ENCODE measurements around the gene EXOC3.
"Not testable (repeated sequence)": the region's sequence is repeated elsewhere in the genome, so short reads cannot be mapped to it uniquely, and the experiment has no call there.

Gene EXOC3

GRCh38 chr5:485113-485945, 42.4 kb downstream of the EXOC3 start:
- no peak for TF ChIP-seq CTCF (IDR thresholded peaks at IDR 0.05; ENCODE audit: low read depth, low read length, missing control alignments)
- DNase-seq (ENCODE audit: low read depth) = no peak
- no peak overlapping the region for H3K4me3 ChIP-seq (ENCODE audit: low read depth, low read length)
- in situ Hi-C loops (cut with HindIII; ENCODE audit: low sequenced_read_pairs) = no loop called here

- no peak overlapping the region for H3K4me3 ChIP-seq (ENCODE audit: low read depth, low read length)
- no peak for DNase-seq (ENCODE audit: low read depth)
- in situ Hi-C loops (cut with HindIII; ENCODE audit: low sequenced_read_pairs) = no loop called here
- TF ChIP-seq CTCF (IDR thresholded peaks at IDR 0.05; ENCODE audit: low read depth, low read length, missing control alignments) = no peak
Observed at GRCh38 chr5:485946-486491, 43.0 kb downstream of the EXOC3 start.

- in situ Hi-C loops (cut with HindIII; ENCODE audit: low sequenced_read_pairs); H3K4me3 ChIP-seq (ENCODE audit: low read depth, low read length); DNase-seq (ENCODE audit: low read depth): not testable (repeated sequence)
Observed at GRCh38 chr5:486597-486996, 43.6 kb downstream of the EXOC3 start.

GRCh38 chr5:488241-488640, 45.3 kb downstream of the EXOC3 start:
- H3K4me3 ChIP-seq (ENCODE audit: low read depth, low read length) = no peak overlapping the region
- no peak for TF ChIP-seq CTCF (IDR thresholded peaks at IDR 0.05; ENCODE audit: low read depth, low read length, missing control alignments)
- no peak for DNase-seq (ENCODE audit: low read depth)
- in situ Hi-C loops (cut with HindIII; ENCODE audit: low sequenced_read_pairs) = no loop called here

- DNase-seq (ENCODE audit: low read depth) = no peak
- in situ Hi-C loops (cut with HindIII; ENCODE audit: low sequenced_read_pairs) = no loop called here
- TF ChIP-seq CTCF (IDR thresholded peaks at IDR 0.05; ENCODE audit: low read depth, low read length, missing control alignments) = no peak
Observed at GRCh38 chr5:488744-489688, 46.0 kb downstream of the EXOC3 start.

GRCh38 chr5:489689-490080, 46.7 kb downstream of the EXOC3 start:
- no peak overlapping the region for H3K4me3 ChIP-seq (ENCODE audit: low read depth, low read length)
- in situ Hi-C loops (cut with HindIII; ENCODE audit: low sequenced_read_pairs) = no loop called here
- TF ChIP-seq CTCF (IDR thresholded peaks at IDR 0.05; ENCODE audit: low read depth, low read length, missing control alignments) = no peak
- DNase-seq (ENCODE audit: low read depth) = no peak

More at GRCh38 chr5:488744-489688, 46.0 kb downstream of the EXOC3 start:
- H3K4me3 ChIP-seq (ENCODE audit: low read depth, low read length) = no peak overlapping the region

All from astrocyte of the cerebellum (primary cell).